GM08714 (cell line): ENCODE measurements around the gene EIF1AX.
A peak's percentile ranks its signal among the peaks of the same experiment; 100 is the strongest.
"Not testable (repeated sequence)": the region's sequence is repeated elsewhere in the genome, so short reads cannot be mapped to it uniquely, and the experiment has no call there.

ENCODE experiments used
- H3K4me3 ChIP-seq: fragments of 200-500 bp; sonication (Bioruptor generic); 2 replicates; pipeline ENCODE4 v1.5.1; 2014; ENCODE audit warnings: mild to moderate bottlenecking, low read length, inconsistent platforms
- ZNF274 ChIP-seq: IDR thresholded peaks from 2 replicates; pipeline ENCODE4 v1.6.1; 2012; ENCODE audit warnings: mild to moderate bottlenecking, low read depth, low read length

EIF1AX gene

DNA sequence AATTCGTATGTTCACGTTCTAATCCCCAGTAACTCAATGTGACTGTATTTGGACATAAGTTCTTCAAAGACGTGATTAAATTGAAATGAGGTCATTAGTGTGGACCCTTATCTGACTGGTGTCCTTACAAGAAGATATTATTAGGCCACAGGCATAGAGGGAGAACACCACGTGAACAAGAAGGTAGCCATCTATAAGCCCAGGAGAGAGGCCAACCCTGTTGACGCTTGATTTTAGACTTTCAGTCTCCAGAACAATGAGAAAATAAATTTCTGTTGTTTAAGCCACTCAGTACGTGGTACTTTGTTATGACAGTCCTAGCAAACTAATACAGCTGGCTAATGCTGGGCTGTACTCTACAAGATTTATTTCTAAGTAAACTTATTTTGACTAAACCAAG, 1.5 kb upstream of the EIF1AX start:
- no peak overlapping the region for H3K4me3 ChIP-seq
- no peak for TF ChIP-seq ZNF274

DNA sequence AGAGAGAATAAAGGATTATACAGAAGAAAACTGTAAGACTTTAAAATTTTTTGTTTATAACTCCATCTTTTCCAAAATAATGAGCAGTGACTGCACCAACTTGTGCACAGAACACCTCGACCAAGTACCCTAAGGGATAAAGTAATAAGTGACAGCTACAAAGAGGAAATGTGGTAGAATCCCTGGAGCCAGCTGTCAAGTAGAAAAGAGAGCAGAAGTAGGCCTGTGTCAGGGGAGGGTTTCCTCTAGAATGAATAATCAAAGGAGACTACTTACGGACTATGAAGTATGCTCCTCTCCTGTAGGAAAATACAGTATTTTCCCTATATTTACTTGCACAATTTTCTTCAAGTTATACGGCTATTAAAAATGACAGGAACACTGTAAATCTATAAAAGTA, 1.2 kb downstream of the EIF1AX start:
- no peak for TF ChIP-seq ZNF274
- peak overlapping the region; percentile 91 for H3K4me3 ChIP-seq

DNA sequence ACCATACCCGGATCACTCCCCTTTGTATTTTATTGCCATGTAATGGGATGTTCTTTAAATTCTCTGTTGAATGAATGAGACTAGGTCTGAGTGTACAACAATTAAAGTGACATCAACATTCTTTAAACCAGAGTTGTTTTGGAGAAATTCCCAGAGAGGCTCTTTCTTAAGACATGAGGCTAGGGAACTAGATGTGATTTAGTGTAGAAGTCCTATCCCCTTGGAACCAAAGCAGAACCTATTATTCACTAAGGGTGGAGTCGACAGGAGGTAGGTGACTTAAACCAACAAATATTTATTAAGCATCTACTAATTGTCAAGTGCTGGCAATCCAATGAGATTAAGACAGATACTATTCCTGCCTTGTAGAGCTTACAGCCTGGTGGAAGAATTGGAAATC, 1.7 kb downstream of the EIF1AX start:
- no peak for TF ChIP-seq ZNF274
- peak overlapping the region; percentile 91; the same call in 1 of the 2 replicates for H3K4me3 ChIP-seq

GRCh38 chrX:20135944-20136343, 5.7 kb downstream of the EIF1AX start:
- TF ChIP-seq ZNF274 = no peak
- H3K4me3 ChIP-seq = no peak overlapping the region

DNA sequence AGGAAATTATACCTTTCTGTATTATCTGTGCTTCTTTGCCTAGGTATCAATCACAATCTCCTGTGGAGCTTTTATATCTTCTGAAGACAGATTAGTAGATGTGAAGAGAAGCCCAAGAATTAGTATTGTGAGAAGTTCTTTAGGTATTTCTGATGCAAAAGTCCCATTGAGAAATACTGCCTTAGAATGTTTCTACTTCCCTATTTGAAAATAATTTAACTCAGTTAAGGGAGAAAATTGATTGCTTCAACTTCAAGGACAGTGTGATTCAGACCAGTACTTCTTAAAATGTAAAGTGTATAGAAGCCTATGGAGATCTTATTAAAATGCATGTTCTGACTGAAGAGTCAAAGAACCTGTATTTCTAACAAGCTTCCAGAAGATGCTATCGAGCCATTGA, 9.0 kb downstream of the EIF1AX start:
- no peak for TF ChIP-seq ZNF274
- H3K4me3 ChIP-seq = no peak overlapping the region

GRCh38 chrX:20130357-20130756, 11.3 kb downstream of the EIF1AX start:
- H3K4me3 ChIP-seq = no peak overlapping the region
- no peak for TF ChIP-seq ZNF274

GRCh38 chrX:20129547-20129946, 12.1 kb downstream of the EIF1AX start:
- no peak for TF ChIP-seq ZNF274
- H3K4me3 ChIP-seq = no peak overlapping the region

- TF ChIP-seq ZNF274 = no peak
- H3K4me3 ChIP-seq = no peak overlapping the region
These were observed 13.0 kb downstream of the EIF1AX start for GRCh38 chrX:20128670-20129069.

DNA sequence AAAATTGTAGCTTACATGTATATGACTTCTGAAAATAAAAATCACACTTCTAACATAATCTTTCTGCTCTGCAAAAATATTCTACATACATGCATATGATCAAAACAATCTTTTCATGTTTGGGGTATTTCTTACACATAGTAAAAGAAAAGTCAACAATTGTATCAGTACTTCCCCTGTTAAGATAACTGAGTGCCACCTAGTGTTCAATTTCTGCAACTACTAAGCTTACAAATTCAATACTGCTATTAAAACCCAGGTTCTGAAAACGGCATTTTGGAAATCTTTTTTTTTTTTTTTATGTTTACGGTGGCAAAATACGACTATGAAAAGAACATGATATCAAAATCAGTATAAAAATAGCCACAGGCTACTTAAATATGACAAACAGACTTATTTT, 14.2 kb downstream of the EIF1AX start:
- H3K4me3 ChIP-seq = not testable (repeated sequence)

- H3K4me3 ChIP-seq = not testable (repeated sequence)
These were observed 14.8 kb downstream of the EIF1AX start for GRCh38 chrX:20126833-20127232.

DNA sequence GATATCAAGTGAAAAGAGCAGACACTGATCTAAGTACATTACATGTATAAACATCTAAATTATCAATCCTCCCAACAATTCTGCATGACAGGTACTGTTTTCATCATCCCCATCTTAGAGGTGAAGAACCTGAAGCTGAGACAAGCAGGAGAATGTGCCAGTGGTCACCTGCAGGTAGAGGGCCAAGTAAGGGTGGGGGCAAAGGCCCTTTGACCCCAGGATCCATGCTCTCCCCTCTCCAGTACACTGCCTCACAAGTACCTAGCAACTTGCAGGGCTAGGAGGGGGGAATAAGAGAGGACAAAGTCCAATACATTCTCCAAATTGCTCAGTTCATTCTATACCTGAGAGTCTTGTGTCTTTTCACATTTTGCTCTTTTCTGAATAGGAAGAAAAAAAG, 16.7 kb downstream of the EIF1AX start:
- no peak for TF ChIP-seq ZNF274
- H3K4me3 ChIP-seq = no peak overlapping the region

GRCh38 chrX:20118065-20118824, 23.4 kb downstream of the EIF1AX start:
- no peak for TF ChIP-seq ZNF274
- no peak overlapping the region for H3K4me3 ChIP-seq

DNA sequence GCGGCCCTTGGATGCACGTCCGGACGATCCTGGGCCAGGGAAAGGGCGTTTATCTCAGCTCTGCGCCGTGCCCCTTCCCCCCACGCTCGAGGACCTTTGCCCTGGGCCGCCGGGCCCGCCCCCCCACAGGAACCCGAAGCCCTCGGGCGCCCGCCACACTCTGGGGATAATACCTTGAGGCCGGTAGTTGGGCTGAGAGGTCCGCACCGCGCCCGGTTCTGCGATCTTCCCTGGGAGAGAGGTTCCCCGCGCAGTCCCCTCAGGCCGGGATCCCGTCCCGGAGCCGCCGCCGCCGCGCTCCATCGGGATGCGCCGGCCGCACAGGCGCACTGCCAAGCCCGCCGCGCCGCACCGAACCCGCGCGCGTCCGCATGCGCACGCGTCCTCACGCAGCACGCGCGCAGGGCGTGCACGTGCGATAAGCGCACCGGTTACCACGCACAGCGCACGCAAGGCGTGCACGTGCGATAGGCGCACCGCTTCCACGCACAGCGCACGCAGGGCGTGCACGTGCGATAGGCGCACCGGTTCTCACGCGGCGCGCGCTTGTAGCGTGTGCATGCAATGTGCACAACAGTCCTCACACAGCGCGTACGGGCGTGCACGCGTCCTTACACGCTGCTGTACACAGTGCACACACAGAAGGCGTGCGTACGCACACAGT, 24.9 kb downstream of the EIF1AX start, which contains the start of gene MAP7D2:
MAP7D2 (minus strand) TSS at position 331 of the 664 bp plus-strand sequence; CDS start at position 303, 28 bp downstream.
- H3K4me3 ChIP-seq = no peak within 1 kb of the TSS; the same call in 1 of the 2 replicates
- no peak for TF ChIP-seq ZNF274

- H3K4me3 ChIP-seq = no peak overlapping the region; the same call in 1 of the 2 replicates
- no peak for TF ChIP-seq ZNF274
These were observed 25.5 kb downstream of the EIF1AX start for GRCh38 chrX:20116087-20116576.
